B cell (primary cell): Measurements from ENCODE around the gene TATDN3. TPM values are rescaled to one million over a fixed set of nuclear protein-coding genes. Genes with fewer than 3 reads are reported as not detected.

ENCODE experiments used
- ATAC-seq: fragments of 200-7000 bp; cut with Tn5 transposase; one replicate; pipeline ENCODE4 v1.10.0; 2021; ENCODE audit warnings: low read depth, mild to moderate bottlenecking, moderate number of reproducible peaks, moderate library complexity
- CTCF ChIA-PET: fragments of 350-600 bp; sonication (Branson Sonifier 250); formaldehyde crosslinking; loops from one replicate; lab custom pipeline; 2021; ENCODE audit warnings: antibody characterized with exemption, inconsistent platforms; lab: Charles Lee
- POLR2A ChIA-PET: fragments of 350-600 bp; sonication (Branson Sonifier 250); formaldehyde crosslinking; loops from one replicate; lab custom pipeline; 2021; ENCODE audit warnings: antibody characterized with exemption; lab: Charles Lee
- DNase-seq: peaks from one replicate; pipeline ENCODE4 v3.0.0; 2013
- H2AFZ ChIP-seq: 2 replicates; pipeline ENCODE4 v1.6.1; 2012; ENCODE audit warnings: mild to moderate bottlenecking, low read depth, low read length; ENCODE audit not compliant: insufficient read depth, poor library complexity, severe bottlenecking
- H3K27ac ChIP-seq, 2 donors: 1 replicate in 1 of 2; 2 replicates in 1 of 2; pipeline ENCODE4 v1.5.1; 2012 to 2013; ENCODE audit warnings: low read length in 2 of 2, mild to moderate bottlenecking in 2 of 2, moderate library complexity in 1 of 2
- H3K27me3 ChIP-seq, 4 experiments: fragments of 200-600 bp in 1 of 4; sonication (generic) in 1 of 4; replicated peaks in 1 of 4; 1 replicate in 2 of 4; 2 replicates in 2 of 4; pipeline versions ENCODE4 v1.6.1 to v1.7.0; 2013 to 2016; ENCODE audit warnings: low read length in 3 of 4, mild to moderate bottlenecking in 2 of 4, mixed read lengths in 1 of 4, moderate library complexity in 1 of 4; ENCODE audit not compliant: insufficient read depth in 4 of 4, control insufficient read depth in 3 of 4; ENCODE audit errors: control extremely low read depth in 1 of 4
- H3K36me3 ChIP-seq, 2 experiments: replicated peaks in 1 of 2; 1 replicate in 1 of 2; 2 replicates in 1 of 2; pipeline versions ENCODE4 v1.6.1 to v1.7.1; 2013; ENCODE audit warnings: low read length in 1 of 2; ENCODE audit not compliant: insufficient read depth in 2 of 2, control insufficient read depth in 1 of 2; ENCODE audit errors: control extremely low read depth in 1 of 2, extremely low read depth in 1 of 2
- H3K4me1 ChIP-seq, 2 donors: fragments of 200-600 bp in 1 of 2; sonication (generic) in 1 of 2; 1 replicate in 1 of 2; 2 replicates in 1 of 2; pipeline versions ENCODE4 v1.5.1 to v1.6.1; 2013 to 2017; ENCODE audit warnings: low read length in 2 of 2; ENCODE audit not compliant: control insufficient read depth in 2 of 2, insufficient read depth in 2 of 2
- H3K4me2 ChIP-seq: replicated peaks from 2 replicates; pipeline ENCODE3; 2012; ENCODE audit warnings: mild to moderate bottlenecking, low read depth, low read length; ENCODE audit not compliant: poor library complexity, severe bottlenecking
- H3K4me3 ChIP-seq, 5 experiments: fragments of 200-600 bp in 1 of 5; sonication (generic) in 1 of 5; 1 replicate in 3 of 5; 2 replicates in 2 of 5; pipeline versions ENCODE4 v1.5.1 to v1.7.0; 2011 to 2016; ENCODE audit warnings: low read length in 4 of 5, mild to moderate bottlenecking in 4 of 5, low read depth in 2 of 5, control low read depth in 1 of 5, moderate library complexity in 1 of 5; ENCODE audit not compliant: insufficient read depth in 1 of 5; ENCODE audit errors: control extremely low read depth in 1 of 5, extremely low read depth in 1 of 5
- H3K79me2 ChIP-seq: fragments of 200-600 bp; sonication (generic); one replicate; pipeline ENCODE4 v1.6.0; 2016; ENCODE audit warnings: low read length; ENCODE audit not compliant: control insufficient read depth, insufficient read depth
- H3K9ac ChIP-seq: fragments of 200-600 bp; sonication (generic); 2 replicates; pipeline ENCODE4 v1.6.1; 2017; ENCODE audit warnings: mild to moderate bottlenecking, low read length, moderate library complexity
- H3K9me3 ChIP-seq, 3 donors: one replicate each; pipeline versions ENCODE4 v1.6.1 to v1.7.1; 2013; ENCODE audit warnings: low read length in 2 of 3; ENCODE audit not compliant: control insufficient read depth in 2 of 3, insufficient read depth in 1 of 3; ENCODE audit errors: control extremely low read depth in 1 of 3
- H4K20me1 ChIP-seq: 2 replicates; pipeline ENCODE4 v1.6.0; 2012; ENCODE audit warnings: mild to moderate bottlenecking, low read length; ENCODE audit not compliant: insufficient read depth, control insufficient read depth, poor library complexity, severe bottlenecking
- H3K27ac Mint-ChIP-seq: one replicate; pipeline ENCODE4 v1.8.0; 2021; ENCODE audit warnings: mixed read lengths
- H3K27me3 Mint-ChIP-seq: one replicate; pipeline ENCODE4 v1.8.0; 2021; ENCODE audit warnings: mixed read lengths
- H3K4me1 Mint-ChIP-seq: one replicate; pipeline ENCODE4 v1.8.0; 2021; ENCODE audit warnings: mixed read lengths
- H3K4me3 Mint-ChIP-seq: one replicate; pipeline ENCODE4 v1.8.0; 2021; ENCODE audit warnings: mixed read lengths
- H3K9me3 Mint-ChIP-seq: one replicate; pipeline ENCODE4 v1.8.0; 2022; ENCODE audit warnings: mixed read lengths; ENCODE audit not compliant: insufficient read depth
- EZH2 ChIP-seq: IDR thresholded peaks from 2 replicates; pipeline ENCODE4 v1.6.1; 2012; ENCODE audit warnings: borderline replicate concordance, low read depth, mild to moderate bottlenecking, moderate library complexity, low read length; ENCODE audit not compliant: insufficient read depth, poor library complexity, severe bottlenecking
- WGBS: methylation state at CpG from one replicate; pipeline ENCODE4 v1.1.5; 2013; ENCODE audit warnings: missing lambda C conversion rate; ENCODE audit not compliant: insufficient coverage; 5-methylcytosine and 5-hydroxymethylcytosine counted together
- intact Hi-C: fragments of 100-400 bp; cut with micrococcal nuclease; formaldehyde crosslinking; loops from one replicate; pipeline ENCODE4 v1.10.0; 2022
- polyA plus RNA-seq: library from polyadenylated mRNA; depleted of rRNA; stranded (reverse); fragments of >200 nt; gene quantifications from 2 replicates; pipeline ENCODE4 v1.2.3, GENCODE V29; 2012
- total RNA-seq, 2 donors: library from RNA; stranded (reverse); fragments of 120-200 nt in 1 of 2; gene quantifications; 1 replicate in 1 of 2; 2 replicates in 1 of 2; pipeline versions ENCODE4 v1.2.3 to v1.2.4, GENCODE V29; 2013 to 2022
- TF ChIP-seq, protein P1 (sequence below): fragments of 200-600 bp; IDR thresholded peaks from one replicate; pipeline ENCODE4 v1.8.0; 2022; ENCODE audit warnings: antibody characterized with exemption, mild to moderate bottlenecking

TATDN3 gene
- total and polyA plus RNA-seq, 2 donors (not counting 1 experiment from before 2014, with no cell fraction given): 17.6 to 28.6 TPM

DNA sequence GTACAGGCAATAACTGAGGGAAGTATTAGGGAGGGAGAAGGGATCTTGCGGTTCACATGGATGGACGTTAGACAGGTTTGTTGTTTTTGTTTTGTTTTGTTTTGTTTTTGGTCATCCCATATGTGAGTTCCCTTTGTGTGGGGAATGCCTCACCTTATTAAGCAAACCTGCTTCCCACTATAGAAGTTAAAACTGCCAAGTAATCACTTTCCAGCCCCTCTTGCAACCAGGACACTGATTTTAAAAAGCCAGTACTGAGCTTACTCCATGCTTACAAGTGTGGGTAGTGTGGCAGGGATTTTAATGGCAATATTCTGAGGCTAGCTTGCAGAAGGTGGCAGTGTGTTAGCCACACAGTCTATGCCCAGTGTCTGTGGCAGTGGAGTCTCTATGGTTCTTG, 29.3 kb downstream of the TATDN3 start:
- H3K79me2 ChIP-seq: no peaks in the 10 kb centered on the region
- ATAC-seq (no peak), DNase-seq (no peak)
- ChIA-PET CTCF (no interaction called here), POLR2A (no interaction called here)
- H3K9ac ChIP-seq: no peak overlapping the region
- intact Hi-C loops: no loop called here
- WGBS: no CpG with 5 or more reads among the region's 2 CpGs
- Mint-ChIP-seq H3K27ac (no peak overlapping the region), H3K9me3 (peaks cover 6% of the 10 kb centered on the region), H3K27me3 (no peaks in the 10 kb centered on the region), H3K4me3 (no peak overlapping the region), H3K4me1 (peaks cover 13% of the 10 kb centered on the region)
- H3K27me3 ChIP-seq: no peaks in the 10 kb centered on the region
- H3K4me1 ChIP-seq: peaks cover 8 to 12% of the 10 kb centered on the region in 2 donors
- H3K4me2 ChIP-seq: no peak overlapping the region
- H4K20me1 ChIP-seq: no peaks in the 10 kb centered on the region
- H2AFZ ChIP-seq: no peak overlapping the region
- H3K4me3 ChIP-seq: no peak overlapping the region
- no peak overlapping the region for H3K27ac ChIP-seq
- H3K9me3 ChIP-seq: peaks cover 3 to 20% (median 9%) of the 10 kb centered on the region in 3 donors
- no peak for TF ChIP-seq EZH2
- TF ChIP-seq, protein P1, sequence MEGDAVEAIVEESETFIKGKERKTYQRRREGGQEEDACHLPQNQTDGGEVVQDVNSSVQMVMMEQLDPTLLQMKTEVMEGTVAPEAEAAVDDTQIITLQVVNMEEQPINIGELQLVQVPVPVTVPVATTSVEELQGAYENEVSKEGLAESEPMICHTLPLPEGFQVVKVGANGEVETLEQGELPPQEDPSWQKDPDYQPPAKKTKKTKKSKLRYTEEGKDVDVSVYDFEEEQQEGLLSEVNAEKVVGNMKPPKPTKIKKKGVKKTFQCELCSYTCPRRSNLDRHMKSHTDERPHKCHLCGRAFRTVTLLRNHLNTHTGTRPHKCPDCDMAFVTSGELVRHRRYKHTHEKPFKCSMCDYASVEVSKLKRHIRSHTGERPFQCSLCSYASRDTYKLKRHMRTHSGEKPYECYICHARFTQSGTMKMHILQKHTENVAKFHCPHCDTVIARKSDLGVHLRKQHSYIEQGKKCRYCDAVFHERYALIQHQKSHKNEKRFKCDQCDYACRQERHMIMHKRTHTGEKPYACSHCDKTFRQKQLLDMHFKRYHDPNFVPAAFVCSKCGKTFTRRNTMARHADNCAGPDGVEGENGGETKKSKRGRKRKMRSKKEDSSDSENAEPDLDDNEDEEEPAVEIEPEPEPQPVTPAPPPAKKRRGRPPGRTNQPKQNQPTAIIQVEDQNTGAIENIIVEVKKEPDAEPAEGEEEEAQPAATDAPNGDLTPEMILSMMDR: no peak
- no peaks in the 10 kb centered on the region for H3K36me3 ChIP-seq

DNA sequence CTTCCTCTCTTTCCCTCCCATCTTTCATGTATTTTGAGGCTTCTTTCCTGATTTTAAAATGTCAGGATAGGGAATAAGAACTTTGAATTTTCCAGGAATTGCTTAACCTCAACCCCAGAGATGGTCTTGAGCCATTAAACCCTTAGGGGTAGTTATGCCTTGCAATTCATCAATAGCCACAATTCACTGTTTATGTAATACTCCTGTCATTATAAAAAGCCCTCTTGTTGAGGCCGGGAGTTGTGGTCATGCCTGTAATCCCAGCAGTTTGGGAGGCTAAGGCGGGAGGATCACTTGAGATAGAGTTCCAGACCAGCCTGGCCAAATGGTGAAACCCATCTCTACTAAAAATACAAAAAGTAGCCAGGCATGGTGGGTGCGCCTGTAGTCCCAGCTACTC, 31.3 kb downstream of the TATDN3 start:
- Mint-ChIP-seq H3K4me3 (no peak overlapping the region), H3K27ac (no peak overlapping the region), H3K9me3 (peaks cover 9% of the 10 kb centered on the region), H3K4me1 (peaks cover 13% of the 10 kb centered on the region), H3K27me3 (no peaks in the 10 kb centered on the region)
- H3K27me3 ChIP-seq: no peaks in the 10 kb centered on the region
- H3K27ac ChIP-seq: no peak overlapping the region
- no peak for DNase-seq
- no peaks in the 10 kb centered on the region for H3K36me3 ChIP-seq
- H3K79me2 ChIP-seq: no peaks in the 10 kb centered on the region
- H3K9me3 ChIP-seq: peaks cover 3 to 30% (median 11%) of the 10 kb centered on the region in 3 donors
- H2AFZ ChIP-seq: no peak overlapping the region
- no peak for TF ChIP-seq EZH2
- TF ChIP-seq, protein P1: no peak
- peaks cover 8 to 12% of the 10 kb centered on the region in 2 donors for H3K4me1 ChIP-seq
- intact Hi-C loops: no loop called here
- no peak overlapping the region for H3K4me2 ChIP-seq
- POLR2A ChIA-PET: no interaction called here
- H4K20me1 ChIP-seq: no peaks in the 10 kb centered on the region
- 100% methylated on average over 3 of the region's 3 CpGs for WGBS
- no peak overlapping the region for H3K4me3 ChIP-seq
- H3K9ac ChIP-seq: no peak overlapping the region
- ATAC-seq: no peak
- CTCF ChIA-PET: no interaction called here
